Cortex of kidney (tissue), 1 donor: ENCODE measurements around the gene DPH6.
"Not testable (repeated sequence)": the region's sequence is repeated elsewhere in the genome, so short reads cannot be mapped to it uniquely, and the experiment has no call there.

Experiments
- DNase-seq: peaks from one replicate; lab custom pipeline; 2025; lab: John Stamatoyannopoulos, UW

Gene DPH6

DNA sequence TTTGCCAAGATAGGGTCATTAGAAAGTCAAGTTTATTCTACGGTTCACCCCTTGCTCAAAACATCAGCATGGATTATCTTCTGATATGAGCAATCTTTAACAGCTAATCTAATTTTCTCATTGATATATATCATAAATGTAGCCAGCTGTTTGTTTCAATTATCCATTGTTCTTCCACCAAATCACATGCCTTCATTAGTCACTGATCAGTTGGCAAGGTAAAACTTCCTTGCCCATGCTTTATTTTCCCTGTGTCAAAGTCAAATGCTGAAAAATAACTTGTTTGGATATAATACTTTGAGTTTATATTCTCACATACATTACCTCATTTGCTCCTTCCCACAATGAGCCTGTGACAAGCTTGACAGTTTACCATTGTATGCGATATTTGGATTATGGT, 60.6 kb downstream of the DPH6 start:
- no peak for DNase-seq

GRCh38 chr15:35484231-35484945, 61.6 kb downstream of the DPH6 start:
- DNase-seq = no peak

DNA sequence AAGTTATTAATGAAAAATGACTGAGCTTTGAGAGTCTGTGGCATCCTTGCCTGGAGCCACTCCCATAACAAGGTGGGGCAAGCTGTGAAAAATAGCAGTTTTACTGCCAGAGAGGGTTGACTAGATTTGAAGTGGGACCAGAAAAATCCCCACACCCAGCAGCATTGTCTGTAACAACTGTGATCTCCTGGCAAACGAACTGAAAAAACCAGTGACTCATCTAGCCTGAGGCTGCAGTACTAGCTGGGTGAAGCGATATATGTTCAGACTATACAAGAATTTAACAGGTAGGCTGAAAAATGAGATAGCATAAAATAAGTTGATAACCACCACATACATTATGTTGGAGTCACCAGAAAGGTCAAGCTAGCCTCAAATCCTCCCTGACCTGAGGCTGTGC, 64.0 kb downstream of the DPH6 start:
- no peak for DNase-seq

- DNase-seq = no peak
Observed at GRCh38 chr15:35481064-35481463, 64.9 kb downstream of the DPH6 start.

DNA sequence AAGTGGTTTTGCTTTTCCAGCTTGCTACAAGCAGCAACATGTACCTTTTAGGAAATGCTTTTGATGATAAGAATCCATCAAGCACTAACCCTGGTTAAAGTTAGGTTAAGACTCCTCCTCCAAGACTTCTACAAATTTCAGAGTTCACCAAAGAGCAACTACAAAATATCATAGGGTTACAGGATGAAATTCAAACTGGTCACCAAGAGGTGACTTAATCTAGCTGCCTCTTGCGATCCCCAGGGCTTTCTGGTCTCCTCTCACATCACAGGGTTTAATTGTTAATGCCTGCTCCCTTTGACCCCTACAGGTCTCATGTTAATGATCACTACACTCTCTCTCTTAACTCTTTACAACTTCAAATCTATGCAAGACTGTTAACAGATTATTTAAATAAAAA, 66.5 kb downstream of the DPH6 start:
- DNase-seq = no peak

GRCh38 chr15:35477312-35478262, 68.4 kb downstream of the DPH6 start:
- DNase-seq = no peak

DNA sequence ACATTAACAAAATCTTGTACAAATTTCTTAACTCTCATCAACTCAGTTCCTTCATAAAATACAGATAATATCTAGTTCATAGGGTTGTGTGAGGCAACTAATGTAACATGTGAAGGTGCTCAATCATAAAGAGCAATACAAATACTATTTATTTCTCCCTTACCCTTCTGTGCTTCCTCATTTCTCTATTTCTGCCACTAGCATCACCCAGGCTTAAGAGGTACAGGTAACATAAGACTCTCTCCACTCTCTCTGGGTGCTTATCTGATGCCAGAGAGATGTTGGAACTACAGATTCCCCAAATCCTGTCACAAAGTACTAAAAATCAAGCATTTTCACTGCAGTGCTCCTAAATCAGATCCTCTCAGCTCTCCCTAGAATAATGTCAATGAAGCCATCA, 74.9 kb downstream of the DPH6 start:
- DNase-seq = no peak

DNA sequence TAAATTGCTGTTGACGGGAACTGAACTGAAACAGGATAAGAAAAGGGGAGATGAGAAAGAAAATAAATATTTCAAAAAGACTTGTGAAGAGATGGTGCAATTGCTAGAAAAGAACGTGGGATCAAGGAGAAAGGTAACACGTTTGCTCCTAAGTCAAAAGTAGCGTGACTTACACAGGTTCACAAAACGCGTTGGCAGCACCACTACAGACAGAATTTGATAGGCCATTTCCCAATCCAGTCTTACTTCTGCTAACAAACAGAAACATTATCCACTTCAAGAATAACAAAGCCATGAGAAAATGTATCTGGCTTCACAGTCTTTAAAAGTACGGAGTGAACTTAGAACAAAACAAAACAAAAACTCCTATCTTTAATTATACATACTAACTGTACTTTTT, 75.5 kb downstream of the DPH6 start:
- DNase-seq = no peak

GRCh38 chr15:35466476-35466875, 79.5 kb downstream of the DPH6 start:
- no peak for DNase-seq

GRCh38 chr15:35465783-35466182, 80.2 kb downstream of the DPH6 start:
- DNase-seq = no peak

DNA sequence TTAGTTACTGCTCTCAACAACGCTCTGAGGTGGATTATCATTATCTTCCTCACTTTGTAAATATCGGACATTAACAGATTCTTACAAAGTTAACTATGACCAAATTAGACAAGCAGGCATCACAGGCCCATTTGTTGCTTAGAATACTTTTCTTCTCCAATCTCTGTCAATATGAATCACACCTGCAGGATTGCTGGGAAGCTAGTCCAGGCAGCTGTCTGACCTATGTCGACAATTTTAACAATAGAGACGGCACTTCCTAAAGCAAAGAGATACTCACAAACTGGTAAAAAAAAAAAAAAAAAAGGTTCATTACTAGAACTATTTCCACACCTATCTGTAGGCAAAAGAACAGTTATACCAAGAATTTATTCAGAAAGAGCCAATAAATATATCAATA, 85.3 kb downstream of the DPH6 start:
- no peak for DNase-seq

DNA sequence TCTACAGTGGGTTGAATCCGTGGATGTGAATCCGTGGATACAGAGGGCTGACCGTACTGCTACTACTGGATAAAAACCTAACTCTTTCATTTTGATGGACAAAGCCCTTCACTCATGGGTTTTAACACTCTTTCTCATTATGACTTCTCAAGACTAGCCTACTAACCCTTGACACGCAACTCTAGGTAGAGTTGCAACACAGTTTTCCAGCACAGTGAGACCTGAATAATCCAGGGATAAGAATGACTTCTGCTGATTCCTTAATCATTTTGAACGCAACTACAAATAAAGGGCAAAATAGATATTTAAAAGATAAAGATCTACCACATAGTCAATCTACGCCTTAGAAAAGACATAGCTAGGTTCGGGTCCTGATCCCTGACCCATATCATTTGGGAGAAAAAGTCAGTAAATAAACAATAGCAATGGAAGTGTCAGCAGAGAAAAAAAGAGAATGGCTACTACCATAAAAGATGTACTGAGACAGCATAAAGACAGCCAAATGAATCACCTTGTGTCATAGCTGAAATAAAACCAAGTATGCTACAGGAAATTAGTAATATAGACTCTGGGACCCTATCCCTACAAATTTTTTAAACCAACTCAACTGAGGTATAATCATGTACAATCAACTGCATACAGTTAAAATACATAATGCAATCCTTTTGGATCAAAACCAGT, 87.6 kb downstream of the DPH6 start:
- DNase-seq = no peak

- no peak for DNase-seq
Observed at GRCh38 chr15:35455201-35455600, 90.8 kb downstream of the DPH6 start.

DNA sequence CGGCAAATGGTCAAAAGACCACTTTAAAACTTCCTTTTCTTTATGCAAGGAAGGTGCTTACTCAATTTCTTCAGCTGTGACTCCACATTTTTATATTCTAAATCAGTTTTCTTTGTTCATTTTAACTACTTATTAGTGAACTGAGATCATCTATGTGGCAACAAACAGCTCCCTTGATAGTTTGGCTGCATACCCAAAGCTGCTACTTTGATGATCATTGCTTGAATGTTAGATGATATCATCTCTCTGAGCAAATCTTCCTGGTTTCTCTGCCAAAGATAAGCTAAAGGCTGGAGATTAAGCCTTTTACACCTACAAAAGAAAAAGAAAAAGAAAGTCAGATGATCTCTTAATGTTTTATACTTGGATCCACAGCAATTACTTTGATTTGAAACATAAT, 95.5 kb downstream of the DPH6 start:
- no peak for DNase-seq

GRCh38 chr15:35448294-35448693, 97.7 kb downstream of the DPH6 start:
- DNase-seq = no peak

GRCh38 chr15:35445891-35446290, 100.1 kb downstream of the DPH6 start:
- no peak for DNase-seq

GRCh38 chr15:35444557-35445204, 101.3 kb downstream of the DPH6 start:
- DNase-seq = no peak

DNA sequence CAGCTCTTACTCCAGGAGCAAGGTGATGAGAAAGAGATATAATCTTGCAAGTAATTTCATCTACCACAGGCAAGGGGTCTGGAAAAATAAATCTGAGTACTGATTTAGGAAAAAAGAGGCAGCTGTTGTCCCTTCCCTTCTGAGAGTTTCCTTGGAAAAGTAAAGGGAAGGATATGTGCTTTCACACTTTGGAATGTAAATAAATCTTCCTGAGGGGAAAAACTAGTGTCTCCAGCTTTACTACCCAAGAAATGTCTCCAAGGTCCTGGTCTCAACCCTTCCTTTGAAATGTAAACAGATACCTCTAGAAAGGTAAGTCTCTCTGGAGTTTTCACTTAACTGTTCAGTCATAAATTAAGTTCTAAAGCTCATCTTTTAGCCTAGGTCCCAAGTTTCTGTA, 102.6 kb downstream of the DPH6 start:
- DNase-seq = no peak

DNA sequence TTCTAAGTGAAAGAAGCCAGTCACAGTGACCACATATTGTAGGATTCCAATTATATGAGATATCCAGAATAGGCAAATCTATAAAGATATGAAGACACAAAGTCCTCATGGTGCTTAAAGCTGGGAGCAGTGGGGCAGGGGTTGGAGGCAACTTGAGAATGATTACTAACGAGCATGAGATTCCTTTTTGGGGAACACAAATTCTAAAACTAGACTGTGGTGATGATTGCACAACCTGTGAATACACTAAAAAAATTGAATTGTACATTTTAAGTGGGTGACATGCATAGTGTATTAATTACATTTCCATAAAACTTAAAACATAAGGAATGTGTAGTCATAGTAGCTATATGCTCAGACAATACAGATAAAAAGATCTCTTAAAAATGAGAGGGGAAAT, 103.2 kb downstream of the DPH6 start:
- DNase-seq = no peak

DNA sequence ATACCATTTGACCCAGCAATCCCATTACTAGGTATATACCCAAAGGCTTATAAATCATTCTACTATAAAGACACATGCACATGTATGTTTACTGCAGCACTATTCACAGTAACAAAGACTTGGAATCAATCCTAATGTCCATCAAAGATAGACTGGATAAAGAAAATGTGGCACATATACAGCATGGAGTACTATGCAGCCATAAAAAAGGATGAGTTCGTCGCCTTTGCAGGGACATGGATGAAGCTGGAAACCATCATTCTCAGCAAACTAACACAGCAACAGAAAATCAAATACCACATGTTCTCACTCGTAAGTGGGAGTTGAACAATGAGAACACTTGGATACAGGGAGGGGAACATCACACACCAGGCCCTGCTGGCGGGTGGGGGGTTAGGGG, 104.7 kb downstream of the DPH6 start:
- not testable (repeated sequence) for DNase-seq

DNA sequence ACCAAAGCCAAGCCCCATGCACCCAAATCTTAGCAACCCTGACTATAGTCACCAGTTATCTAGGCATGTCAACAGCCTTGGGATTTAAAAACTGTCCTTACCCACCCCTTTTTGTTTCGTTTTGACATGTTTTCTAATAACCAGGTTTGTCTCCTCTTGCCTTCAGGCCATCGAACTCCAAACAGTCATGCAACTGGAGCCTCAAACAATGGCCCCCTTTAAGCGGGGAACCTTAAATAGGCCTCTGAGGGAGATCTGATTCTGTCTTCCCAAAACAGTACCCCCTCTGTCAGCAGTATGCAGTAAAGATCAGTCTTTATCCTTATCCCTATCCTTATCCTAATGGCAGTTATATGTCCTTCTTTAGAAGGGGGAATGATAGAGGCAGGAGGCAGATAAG, 105.7 kb downstream of the DPH6 start:
- no peak for DNase-seq

DNA sequence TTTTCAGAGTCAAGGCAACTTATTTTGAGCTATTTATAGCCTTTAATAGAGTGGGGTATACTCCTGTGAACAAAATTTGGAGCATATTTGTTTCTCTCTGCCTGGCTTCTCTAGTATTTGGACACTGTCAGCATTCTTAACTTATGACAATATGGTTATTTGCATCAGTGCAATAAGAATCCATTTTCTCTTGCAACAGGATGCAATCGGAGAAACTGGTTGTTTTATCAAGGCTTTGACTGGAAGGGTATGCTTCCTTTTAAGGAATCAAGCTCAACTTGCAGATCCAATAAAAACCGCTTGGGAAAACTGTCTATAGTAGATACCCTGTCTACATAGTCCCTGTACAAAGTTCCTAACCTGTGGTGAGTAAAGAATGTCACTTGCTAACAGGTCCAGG, 106.7 kb downstream of the DPH6 start:
- no peak for DNase-seq
